T-helper 2 cell treated with Interferon-gamma antibody and Interleukin-4, amounts not matched to agents 5 μg/mL and 100 μg/mL, for 36 hours (primary cell): ENCODE measurements around the gene RETN.
A peak's percentile ranks its signal among the peaks of the same experiment; 100 is the strongest.

Experiments used
- DNase-seq: peaks from one replicate; pipeline ENCODE4 v3.0.0; 2021; ENCODE audit warnings: low spot score
- H3K27ac Mint-ChIP-seq: one replicate; pipeline ENCODE4 v1.8.0; 2021; ENCODE audit warnings: mild to moderate bottlenecking, mixed read lengths
- H3K27me3 Mint-ChIP-seq: one replicate; pipeline ENCODE4 v1.8.0; 2021; ENCODE audit warnings: low read depth, mixed read lengths
- H3K36me3 Mint-ChIP-seq: one replicate; pipeline ENCODE4 v1.8.0; 2021; ENCODE audit warnings: low read depth, mixed read lengths
- H3K4me1 Mint-ChIP-seq: one replicate; pipeline ENCODE4 v1.8.0; 2021; ENCODE audit warnings: low read depth, mixed read lengths
- H3K4me3 Mint-ChIP-seq: one replicate; pipeline ENCODE4 v1.8.0; 2022; ENCODE audit warnings: mild to moderate bottlenecking, moderate library complexity, mixed read lengths
- H3K9me3 Mint-ChIP-seq: one replicate; pipeline ENCODE4 v1.8.0; 2021; ENCODE audit warnings: mixed read lengths

The RETN gene

GRCh38 chr19:7632340-7633203, 36.3 kb upstream of the RETN start:
- Mint-ChIP-seq H3K9me3 (no peaks in the 10 kb centered on the region), H3K27ac (peak overlapping the region; percentile 15), H3K36me3 (peaks cover 7% of the 10 kb centered on the region), H3K4me3 (no peak overlapping the region), H3K27me3 (no peaks in the 10 kb centered on the region), H3K4me1 (peaks cover 32% of the 10 kb centered on the region)
- DNase-seq: no peak

- peak within 1 kb of the TSS; percentile 15 for H3K27ac Mint-ChIP-seq
- no peaks in the 10 kb centered on the region for H3K27me3 Mint-ChIP-seq
- H3K36me3 Mint-ChIP-seq: peaks cover 7% of the 10 kb centered on the region
- DNase-seq: no peak
- H3K4me3 Mint-ChIP-seq: no peak within 1 kb of the TSS
- peaks cover 24% of the 10 kb centered on the region for H3K4me1 Mint-ChIP-seq
- H3K9me3 Mint-ChIP-seq: no peaks in the 10 kb centered on the region
These were observed 35.2 kb upstream of the RETN start, which contains the start of gene PCP2 for GRCh38 chr19:7633698-7634097. TSS of gene PCP2 (minus strand) at chr19:7633719. CDS start at chr19:7633457, 262 bp downstream.

- H3K27ac Mint-ChIP-seq: peak overlapping the region; percentile 67
- no peaks in the 10 kb centered on the region for H3K9me3 Mint-ChIP-seq
- peak overlapping the region; percentile 85 for H3K4me3 Mint-ChIP-seq
- H3K36me3 Mint-ChIP-seq: peaks cover 15% of the 10 kb centered on the region
- no peak for DNase-seq
- H3K4me1 Mint-ChIP-seq: peaks cover 19% of the 10 kb centered on the region
- H3K27me3 Mint-ChIP-seq: no peaks in the 10 kb centered on the region
These were observed 33.2 kb upstream of the RETN start for GRCh38 chr19:7635670-7636069.

- Mint-ChIP-seq H3K27me3 (no peaks in the 10 kb centered on the region), H3K4me1 (peaks cover 15% of the 10 kb centered on the region)
These were observed 32.5 kb upstream of the RETN start for GRCh38 chr19:7636317-7636690.

GRCh38 chr19:7636691-7637373, 32.0 kb upstream of the RETN start, which contains the start of gene STXBP2:
TSS of gene STXBP2 (plus strand) at chr19:7637110. CDS start at chr19:7637150, 40 bp downstream.
- DNase-seq: peak; percentile 81
- peaks cover 15% of the 10 kb centered on the region for H3K36me3 Mint-ChIP-seq
- H3K27ac Mint-ChIP-seq: peak within 1 kb of the TSS; percentile 89
- peaks cover 15% of the 10 kb centered on the region for H3K4me1 Mint-ChIP-seq
- no peaks in the 10 kb centered on the region for H3K27me3 Mint-ChIP-seq
- no peaks in the 10 kb centered on the region for H3K9me3 Mint-ChIP-seq
- peak within 1 kb of the TSS; percentile 85 for H3K4me3 Mint-ChIP-seq

More at GRCh38 chr19:7636317-7636690, 32.5 kb upstream of the RETN start:
- H3K4me3 Mint-ChIP-seq: peak overlapping the region; percentile 85
- H3K36me3 Mint-ChIP-seq: peaks cover 15% of the 10 kb centered on the region
- no peak for DNase-seq
- H3K27ac Mint-ChIP-seq: peak overlapping the region; percentile 89
- no peaks in the 10 kb centered on the region for H3K9me3 Mint-ChIP-seq

- DNase-seq: no peak
- Mint-ChIP-seq H3K4me1 (peaks cover 15% of the 10 kb centered on the region), H3K9me3 (no peaks in the 10 kb centered on the region)
These were observed 31.2 kb upstream of the RETN start for GRCh38 chr19:7637374-7638256.

GRCh38 chr19:7638802-7639465, 29.9 kb upstream of the RETN start:
- no peak overlapping the region for H3K27ac Mint-ChIP-seq
- H3K4me1 Mint-ChIP-seq: peaks cover 15% of the 10 kb centered on the region
- H3K27me3 Mint-ChIP-seq: no peaks in the 10 kb centered on the region
- no peak for DNase-seq
- peaks cover 22% of the 10 kb centered on the region for H3K36me3 Mint-ChIP-seq
- peak overlapping the region; percentile 62 for H3K4me3 Mint-ChIP-seq
- H3K9me3 Mint-ChIP-seq: no peaks in the 10 kb centered on the region

More at GRCh38 chr19:7637374-7638256, 31.2 kb upstream of the RETN start:
- Mint-ChIP-seq H3K36me3 (peaks cover 15% of the 10 kb centered on the region), H3K4me3 (peak overlapping the region; percentile 85), H3K27ac (peak overlapping the region; percentile 89), H3K27me3 (no peaks in the 10 kb centered on the region)

GRCh38 chr19:7639863-7640348, 28.9 kb upstream of the RETN start:
- Mint-ChIP-seq H3K27me3 (no peaks in the 10 kb centered on the region), H3K4me1 (peaks cover 14% of the 10 kb centered on the region), H3K36me3 (peaks cover 26% of the 10 kb centered on the region), H3K9me3 (no peaks in the 10 kb centered on the region), H3K27ac (no peak overlapping the region), H3K4me3 (peak overlapping the region; percentile 2)
- no peak for DNase-seq

GRCh38 chr19:7640803-7641202, 28.0 kb upstream of the RETN start:
- DNase-seq: no peak
- Mint-ChIP-seq H3K9me3 (no peaks in the 10 kb centered on the region), H3K27me3 (no peaks in the 10 kb centered on the region), H3K27ac (no peak overlapping the region), H3K4me1 (peaks cover 15% of the 10 kb centered on the region), H3K36me3 (peaks cover 30% of the 10 kb centered on the region), H3K4me3 (no peak overlapping the region)

- H3K27ac Mint-ChIP-seq: no peak overlapping the region
- H3K27me3 Mint-ChIP-seq: no peaks in the 10 kb centered on the region
- no peak for DNase-seq
- H3K9me3 Mint-ChIP-seq: no peaks in the 10 kb centered on the region
- H3K36me3 Mint-ChIP-seq: peaks cover 30% of the 10 kb centered on the region
- H3K4me3 Mint-ChIP-seq: no peak overlapping the region
- H3K4me1 Mint-ChIP-seq: peaks cover 15% of the 10 kb centered on the region
These were observed 27.3 kb upstream of the RETN start for GRCh38 chr19:7641290-7642276.

- Mint-ChIP-seq H3K27me3 (no peaks in the 10 kb centered on the region), H3K4me1 (peaks cover 13% of the 10 kb centered on the region), H3K27ac (no peak overlapping the region), H3K4me3 (no peak overlapping the region), H3K9me3 (no peaks in the 10 kb centered on the region), H3K36me3 (peaks cover 30% of the 10 kb centered on the region)
- no peak for DNase-seq
These were observed 26.4 kb upstream of the RETN start for GRCh38 chr19:7642295-7643030.

GRCh38 chr19:7643031-7643415, 25.8 kb upstream of the RETN start:
- Mint-ChIP-seq H3K27me3 (no peaks in the 10 kb centered on the region), H3K4me1 (peaks cover 11% of the 10 kb centered on the region), H3K36me3 (peaks cover 32% of the 10 kb centered on the region), H3K27ac (no peak overlapping the region), H3K4me3 (no peak overlapping the region), H3K9me3 (no peaks in the 10 kb centered on the region)
- no peak for DNase-seq
